ENCODE data around the gene GPC6.

Gene GPC6

DNA sequence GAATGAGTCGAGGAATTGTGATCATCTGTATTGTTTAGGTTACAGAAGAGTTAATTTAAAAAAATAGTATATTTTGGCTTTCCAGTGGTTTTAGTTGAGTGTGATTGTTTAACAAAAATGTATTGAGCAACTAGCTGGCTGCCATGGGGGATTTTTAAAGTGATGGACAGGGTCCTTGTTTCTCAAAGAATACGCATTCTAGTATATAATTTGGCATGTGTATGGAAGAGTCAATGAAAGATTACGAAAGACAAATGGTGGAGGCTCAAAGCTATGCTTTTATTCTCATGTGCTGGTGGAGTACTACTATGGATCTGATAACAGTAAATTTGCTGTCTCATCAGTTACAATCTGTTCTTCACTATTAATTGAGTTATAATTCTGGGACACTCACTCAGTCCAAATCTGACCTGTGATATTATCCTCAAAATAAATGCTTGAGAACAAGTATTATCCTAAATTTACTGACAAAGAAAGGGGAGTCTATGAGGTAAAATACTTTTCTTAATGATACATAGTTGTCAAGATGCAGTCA is 240.0 kb downstream of the GPC6 start:
- Histone ChIP-seq H4K8ac (ENCODE audit: low read depth, low read length) (no peak overlapping the region), H3K4me3 (ENCODE audit: low read length) (no peak overlapping the region), H3K36me3 (ENCODE audit: control insufficient read depth, insufficient read depth, low read length) (no peaks in the 10 kb centered on the region), H3K23ac (ENCODE audit: low read length) (no peak overlapping the region), H2BK120ac (ENCODE audit: low read depth, low read length) (no peak overlapping the region), H3K9ac (ENCODE audit: low read length) (no peak overlapping the region), H2AK5ac (ENCODE audit: low read length) (no peak overlapping the region), H3K4me1 (ENCODE audit: control insufficient read depth, low read depth, low read length) (no peaks in the 10 kb centered on the region), H3K4ac (ENCODE audit: low read depth, low read length) (no peak overlapping the region), H3K79me1 (ENCODE audit: low read length) (peaks cover 1% of the 10 kb centered on the region), H3K56ac (ENCODE audit: low read length) (no peak overlapping the region), H2BK5ac (ENCODE audit: low read length) (no peak overlapping the region), H4K5ac (ENCODE audit: low read length) (no peak overlapping the region), H3K79me2 (ENCODE audit: control insufficient read depth, insufficient read depth, low read length) (no peaks in the 10 kb centered on the region), H3K4me2 (ENCODE audit: low read length) (no peak overlapping the region), H3K18ac (ENCODE audit: low read length) (no peak overlapping the region), H3K27me3 (ENCODE audit: insufficient read depth, low read length, poor library complexity) (no peaks in the 10 kb centered on the region), H3K27ac (ENCODE audit: low read depth, low read length) (no peak overlapping the region), H2BK15ac (replicated peaks; ENCODE audit: low read depth) (no peak overlapping the region)
- no peak for DNase-seq
- WGBS (ENCODE audit: extremely low coverage, insufficient coverage, low lambda C conversion rate), result no CpG with 5 or more reads among the region's 3 CpGs

DNA sequence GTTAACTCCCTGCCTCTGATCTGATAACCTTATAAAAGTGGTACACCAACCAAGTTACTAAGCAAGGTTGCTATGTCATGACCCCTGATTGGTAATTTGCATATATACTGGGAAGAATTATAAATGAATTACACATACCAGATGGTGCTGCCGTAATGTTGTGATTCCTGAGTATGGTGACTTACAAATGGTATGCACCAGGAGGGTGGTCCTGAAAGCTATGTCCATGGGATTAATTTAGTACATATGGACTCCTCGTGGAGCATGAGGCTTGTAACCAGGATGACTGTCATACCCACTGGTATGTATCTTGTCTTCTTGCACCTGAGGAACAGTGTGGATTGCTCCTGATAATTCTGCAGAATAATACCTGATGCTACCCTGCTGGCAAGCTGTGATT is 240.6 kb downstream of the GPC6 start:
- H3K27me3 ChIP-seq (ENCODE audit: insufficient read depth, low read length, poor library complexity), result no peaks in the 10 kb centered on the region
- H2BK15ac ChIP-seq (replicated peaks; ENCODE audit: low read depth), result no peak overlapping the region
- H3K27ac ChIP-seq (ENCODE audit: low read depth, low read length), result no peak overlapping the region
- H2AK5ac ChIP-seq (ENCODE audit: low read length), result no peak overlapping the region
- no peak overlapping the region for H4K5ac ChIP-seq (ENCODE audit: low read length)
- H3K79me2 ChIP-seq (ENCODE audit: control insufficient read depth, insufficient read depth, low read length), result no peaks in the 10 kb centered on the region
- H3K4me2 ChIP-seq (ENCODE audit: low read length), result no peak overlapping the region
- H4K8ac ChIP-seq (ENCODE audit: low read depth, low read length), result no peak overlapping the region
- no peak overlapping the region for H3K23ac ChIP-seq (ENCODE audit: low read length)
- no peak overlapping the region for H3K56ac ChIP-seq (ENCODE audit: low read length)
- H3K4me3 ChIP-seq (ENCODE audit: low read length), result no peak overlapping the region
- WGBS (ENCODE audit: extremely low coverage, insufficient coverage, low lambda C conversion rate), result no CpG with 5 or more reads among the region's 2 CpGs
- H3K18ac ChIP-seq (ENCODE audit: low read length), result no peak overlapping the region
- H3K4me1 ChIP-seq (ENCODE audit: control insufficient read depth, low read depth, low read length), result no peaks in the 10 kb centered on the region
- no peaks in the 10 kb centered on the region for H3K36me3 ChIP-seq (ENCODE audit: control insufficient read depth, insufficient read depth, low read length)
- H3K79me1 ChIP-seq (ENCODE audit: low read length), result peaks cover 1% of the 10 kb centered on the region
- DNase-seq, result no peak
- H2BK5ac ChIP-seq (ENCODE audit: low read length), result no peak overlapping the region
- no peak overlapping the region for H3K4ac ChIP-seq (ENCODE audit: low read depth, low read length)
- no peak overlapping the region for H2BK120ac ChIP-seq (ENCODE audit: low read depth, low read length)
- no peak overlapping the region for H3K9ac ChIP-seq (ENCODE audit: low read length)

DNA sequence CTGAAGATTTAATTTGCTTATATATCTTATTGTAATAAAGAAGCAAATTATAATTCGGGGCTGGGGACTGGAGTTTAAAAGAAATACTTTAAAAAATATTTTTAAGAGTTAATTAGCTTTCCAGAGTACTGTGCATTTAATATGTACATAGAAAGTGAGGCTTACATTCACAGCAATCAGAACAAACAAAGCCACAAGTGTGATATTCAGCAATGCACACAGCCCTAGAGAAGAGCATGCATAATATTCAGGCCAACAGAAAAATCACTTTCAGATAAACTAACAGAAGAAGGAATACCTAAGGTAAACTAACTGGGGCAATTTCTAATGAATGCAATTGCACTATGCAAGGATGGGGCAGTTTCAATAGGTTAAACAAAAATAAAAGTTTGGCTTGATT is 241.8 kb downstream of the GPC6 start:
- DNase-seq, result no peak
- Histone ChIP-seq H2AK5ac (ENCODE audit: low read length) (no peak overlapping the region), H2BK120ac (ENCODE audit: low read depth, low read length) (no peak overlapping the region), H4K8ac (ENCODE audit: low read depth, low read length) (no peak overlapping the region), H2BK15ac (replicated peaks; ENCODE audit: low read depth) (no peak overlapping the region), H3K4ac (ENCODE audit: low read depth, low read length) (no peak overlapping the region), H3K4me1 (ENCODE audit: control insufficient read depth, low read depth, low read length) (no peaks in the 10 kb centered on the region), H3K4me3 (ENCODE audit: low read length) (no peak overlapping the region), H4K5ac (ENCODE audit: low read length) (no peak overlapping the region), H3K4me2 (ENCODE audit: low read length) (no peak overlapping the region), H3K27ac (ENCODE audit: low read depth, low read length) (no peak overlapping the region), H2BK5ac (ENCODE audit: low read length) (no peak overlapping the region), H3K23ac (ENCODE audit: low read length) (no peak overlapping the region), H3K27me3 (ENCODE audit: insufficient read depth, low read length, poor library complexity) (no peaks in the 10 kb centered on the region), H3K36me3 (ENCODE audit: control insufficient read depth, insufficient read depth, low read length) (no peaks in the 10 kb centered on the region), H3K9ac (ENCODE audit: low read length) (no peak overlapping the region), H3K18ac (ENCODE audit: low read length) (no peak overlapping the region), H3K56ac (ENCODE audit: low read length) (no peak overlapping the region), H3K79me1 (ENCODE audit: low read length) (peaks cover 6% of the 10 kb centered on the region), H3K79me2 (ENCODE audit: control insufficient read depth, insufficient read depth, low read length) (peaks cover 2% of the 10 kb centered on the region)
- no CpG with 5 or more reads among the region's 1 CpG for WGBS (ENCODE audit: extremely low coverage, insufficient coverage, low lambda C conversion rate)

DNA sequence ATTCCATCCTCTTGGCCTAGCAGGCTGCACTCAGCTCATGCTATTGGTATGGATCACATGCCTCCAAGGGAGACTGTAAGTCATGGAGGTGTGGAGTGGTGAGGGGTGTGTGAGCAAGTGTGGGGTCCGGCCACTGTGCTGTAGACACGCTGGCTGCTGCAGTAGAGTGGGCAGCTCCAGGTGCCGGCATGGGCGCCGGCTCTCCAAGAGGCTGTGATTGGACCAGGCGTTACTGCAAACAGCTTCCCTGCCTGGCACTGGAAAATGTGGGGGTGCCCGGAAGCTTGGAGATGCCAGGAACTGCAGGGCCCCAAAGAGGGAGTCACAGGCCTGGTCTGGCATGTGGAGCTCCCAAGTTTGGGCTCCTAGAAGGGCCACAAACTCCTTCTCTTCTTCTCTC is 245.7 kb downstream of the GPC6 start:
- no peak overlapping the region for H3K18ac ChIP-seq (ENCODE audit: low read length)
- no CpG with 5 or more reads among the region's 7 CpGs for WGBS (ENCODE audit: extremely low coverage, insufficient coverage, low lambda C conversion rate)
- no peak overlapping the region for H3K23ac ChIP-seq (ENCODE audit: low read length)
- H3K27me3 ChIP-seq (ENCODE audit: insufficient read depth, low read length, poor library complexity), result no peaks in the 10 kb centered on the region
- H2BK15ac ChIP-seq (replicated peaks; ENCODE audit: low read depth), result no peak overlapping the region
- H4K8ac ChIP-seq (ENCODE audit: low read depth, low read length), result no peak overlapping the region
- no peak overlapping the region for H2BK120ac ChIP-seq (ENCODE audit: low read depth, low read length)
- no peaks in the 10 kb centered on the region for H3K4me1 ChIP-seq (ENCODE audit: control insufficient read depth, low read depth, low read length)
- no peak for DNase-seq
- H3K79me1 ChIP-seq (ENCODE audit: low read length), result peaks cover 11% of the 10 kb centered on the region
- no peak overlapping the region for H4K5ac ChIP-seq (ENCODE audit: low read length)
- H3K4ac ChIP-seq (ENCODE audit: low read depth, low read length), result no peak overlapping the region
- no peaks in the 10 kb centered on the region for H3K36me3 ChIP-seq (ENCODE audit: control insufficient read depth, insufficient read depth, low read length)
- H3K9ac ChIP-seq (ENCODE audit: low read length), result no peak overlapping the region
- H3K4me2 ChIP-seq (ENCODE audit: low read length), result no peak overlapping the region
- peaks cover 4% of the 10 kb centered on the region for H3K79me2 ChIP-seq (ENCODE audit: control insufficient read depth, insufficient read depth, low read length)
- no peak overlapping the region for H3K27ac ChIP-seq (ENCODE audit: low read depth, low read length)
- no peak overlapping the region for H3K4me3 ChIP-seq (ENCODE audit: low read length)
- no peak overlapping the region for H2AK5ac ChIP-seq (ENCODE audit: low read length)
- no peak overlapping the region for H2BK5ac ChIP-seq (ENCODE audit: low read length)
- H3K56ac ChIP-seq (ENCODE audit: low read length), result no peak overlapping the region

DNA sequence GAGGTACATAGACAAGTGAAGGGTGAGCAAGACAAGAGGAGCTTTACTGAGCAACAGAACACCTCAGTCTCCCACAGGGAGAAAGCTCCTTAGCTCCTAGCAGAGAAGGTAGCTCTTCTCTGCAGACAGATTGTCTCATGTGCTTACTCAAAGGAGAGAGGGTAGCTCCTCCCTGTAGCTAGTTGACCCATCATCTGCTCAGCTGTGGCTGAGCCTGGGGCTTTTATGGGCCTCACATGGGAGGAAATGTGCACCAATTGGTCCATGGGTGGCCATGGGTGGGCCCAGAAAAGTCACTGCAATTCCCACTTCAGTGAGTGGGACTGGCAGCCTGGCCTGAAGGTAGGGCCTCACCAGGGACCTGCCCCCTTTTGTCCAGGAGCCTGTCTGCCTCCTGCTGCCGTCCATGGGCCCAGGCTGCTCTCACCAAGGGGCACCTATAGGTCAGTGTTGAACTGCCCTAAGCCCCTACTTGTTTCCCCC is 246.2 kb downstream of the GPC6 start:
- Histone ChIP-seq H3K79me2 (ENCODE audit: control insufficient read depth, insufficient read depth, low read length) (peaks cover 4% of the 10 kb centered on the region), H3K79me1 (ENCODE audit: low read length) (peaks cover 11% of the 10 kb centered on the region), H3K4me1 (ENCODE audit: control insufficient read depth, low read depth, low read length) (no peaks in the 10 kb centered on the region), H3K18ac (ENCODE audit: low read length) (no peak overlapping the region), H3K9ac (ENCODE audit: low read length) (no peak overlapping the region), H3K4me3 (ENCODE audit: low read length) (no peak overlapping the region), H3K27me3 (ENCODE audit: insufficient read depth, low read length, poor library complexity) (no peaks in the 10 kb centered on the region), H2AK5ac (ENCODE audit: low read length) (no peak overlapping the region), H4K5ac (ENCODE audit: low read length) (no peak overlapping the region), H2BK120ac (ENCODE audit: low read depth, low read length) (no peak overlapping the region), H4K8ac (ENCODE audit: low read depth, low read length) (no peak overlapping the region), H3K23ac (ENCODE audit: low read length) (no peak overlapping the region), H3K27ac (ENCODE audit: low read depth, low read length) (no peak overlapping the region), H2BK5ac (ENCODE audit: low read length) (no peak overlapping the region), H3K4ac (ENCODE audit: low read depth, low read length) (no peak overlapping the region), H3K4me2 (ENCODE audit: low read length) (no peak overlapping the region), H3K36me3 (ENCODE audit: control insufficient read depth, insufficient read depth, low read length) (no peaks in the 10 kb centered on the region), H2BK15ac (replicated peaks; ENCODE audit: low read depth) (no peak overlapping the region), H3K56ac (ENCODE audit: low read length) (no peak overlapping the region)
- no peak for DNase-seq
- WGBS (ENCODE audit: extremely low coverage, insufficient coverage, low lambda C conversion rate), result no CpG with 5 or more reads among the region's 1 CpG

Data from mesendoderm (in vitro differentiated cells).